ENCODE measurements around the gene CCNL2. TPM values are rescaled to one million over a fixed set of nuclear protein-coding genes. Genes with fewer than 3 reads are reported as not detected.
"Not testable (repeated sequence)": the region's sequence is repeated elsewhere in the genome, so short reads cannot be mapped to it uniquely, and the experiment has no call there.

Gene CCNL2
- total RNA-seq, 1 experiment from 2014 or later = 173 TPM

- H3K4me3 Mint-ChIP-seq = peak overlapping the region in 1 of 2 experiments; percentile 61; a peak in 2 of 5 replicates
- Histone ChIP-seq H2AFZ (ENCODE audit: low read length) (no peak overlapping the region), H2AK5ac (ENCODE audit: insufficient read length, low read length) (no peak overlapping the region), H2BK20ac (ENCODE audit: low read depth, low read length, poor library complexity, severe bottlenecking) (no peak overlapping the region), H4K20me1 (ENCODE audit: control insufficient read depth, insufficient read depth, insufficient read length) (no peaks in the 10 kb centered on the region), H2BK12ac (ENCODE audit: insufficient read length, low read depth, low read length) (no peak overlapping the region), H3K56ac (ENCODE audit: insufficient read length, low read depth, low read length) (no peak overlapping the region), H3K4me2 (ENCODE audit: insufficient read depth, insufficient read length, low read length) (no peak overlapping the region), H3K4me1 (ENCODE audit: insufficient read depth, low read length) (peaks cover 2% of the 10 kb centered on the region; the same call in 1 of the 2 replicates), H3K14ac (ENCODE audit: insufficient read depth, low read length) (no peak overlapping the region), H2BK15ac (ENCODE audit: low read depth, low read length) (no peak overlapping the region), H2BK5ac (ENCODE audit: insufficient read length, low read length) (no peak overlapping the region), H3K18ac (ENCODE audit: insufficient read length, low read depth, low read length) (no peak overlapping the region), H3K27me3 (ENCODE audit: insufficient read depth, low read length) (no peaks in the 10 kb centered on the region), H3K4ac (ENCODE audit: low read depth, low read length) (no peak overlapping the region), H4K5ac (ENCODE audit: insufficient read length, low read depth, low read length) (no peak overlapping the region), H3K79me1 (ENCODE audit: insufficient read depth, low read depth, low read length, poor library complexity, severe bottlenecking) (no peaks in the 10 kb centered on the region), H3K23ac (ENCODE audit: insufficient read length, low read depth, low read length) (no peak overlapping the region), H2BK120ac (ENCODE audit: low read depth, low read length, poor library complexity, severe bottlenecking) (no peak overlapping the region), H3K9ac (ENCODE audit: extremely low read depth, insufficient read length, low read length) (no peak overlapping the region), H3K23me2 (ENCODE audit: insufficient read length, low read depth, low read length, poor library complexity, severe bottlenecking) (peaks cover 3% of the 10 kb centered on the region), H4K8ac (replicated peaks; ENCODE audit: insufficient read length, low read depth, low read length) (no peak overlapping the region), H3K27ac (ENCODE audit: insufficient read length, low read depth, low read length) (no peak overlapping the region), H4K91ac (ENCODE audit: insufficient read length, low read depth, low read length) (no peak overlapping the region), H3K79me2 (ENCODE audit: insufficient read depth, low read length) (no peaks in the 10 kb centered on the region), H3K9me3 (ENCODE audit: control insufficient read depth, low read depth, low read length) (no peaks in the 10 kb centered on the region), H3T11ph (ENCODE audit: low read length) (no peak overlapping the region)
- peaks cover 32 to 53% of the 10 kb centered on the region in 2 experiments for H3K4me1 Mint-ChIP-seq
- H3K9me3 Mint-ChIP-seq = peaks cover 3 to 4% of the 10 kb centered on the region in 2 experiments; a peak in 4 of 5 replicates
- DNase-seq = no peak
- H3K27me3 Mint-ChIP-seq (ENCODE audit: low read depth) = no peaks in the 10 kb centered on the region
- no CpG with 5 or more reads among the region's 6 CpGs for WGBS (ENCODE audit: extremely low coverage, insufficient read length, low lambda C conversion rate)
- H3K27ac Mint-ChIP-seq = peak overlapping the region in 1 of 3 experiments; percentile 62; a peak in 1 of 7 replicates
- H3K36me3 Mint-ChIP-seq (ENCODE audit: insufficient read depth in 1 of 3, low read depth in 3 of 3) = peaks cover 3 to 5% (median 4%) of the 10 kb centered on the region in 3 experiments; a peak in 6 of 7 replicates
- no peak for TF ChIP-seq CTCF (conservative IDR thresholded peaks at IDR 0.05)
These were observed 30.5 kb upstream of the CCNL2 start for GRCh38 chr1:1429671-1430073.

- H4K8ac ChIP-seq (replicated peaks; ENCODE audit: insufficient read length, low read depth, low read length); H3K9me3 Mint-ChIP-seq; H3K4me2 ChIP-seq (ENCODE audit: insufficient read depth, insufficient read length, low read length); H3K79me1 ChIP-seq (ENCODE audit: insufficient read depth, low read depth, low read length, poor library complexity, severe bottlenecking); H3K27ac ChIP-seq (ENCODE audit: insufficient read length, low read depth, low read length); H3K23me2 ChIP-seq (ENCODE audit: insufficient read length, low read depth, low read length, poor library complexity, severe bottlenecking); DNase-seq; H3K27ac Mint-ChIP-seq; H3K27me3 ChIP-seq (ENCODE audit: insufficient read depth, low read length); H2BK12ac ChIP-seq (ENCODE audit: insufficient read length, low read depth, low read length); H2AFZ ChIP-seq (ENCODE audit: low read length); H3K79me2 ChIP-seq (ENCODE audit: insufficient read depth, low read length); H2BK5ac ChIP-seq (ENCODE audit: insufficient read length, low read length); H3T11ph ChIP-seq (ENCODE audit: low read length); H4K20me1 ChIP-seq (ENCODE audit: control insufficient read depth, insufficient read depth, insufficient read length); H3K9me3 ChIP-seq (ENCODE audit: control insufficient read depth, low read depth, low read length); H3K56ac ChIP-seq (ENCODE audit: insufficient read length, low read depth, low read length); H3K27me3 Mint-ChIP-seq (ENCODE audit: low read depth); H2BK120ac ChIP-seq (ENCODE audit: low read depth, low read length, poor library complexity, severe bottlenecking); H2AK5ac ChIP-seq (ENCODE audit: insufficient read length, low read length); H3K14ac ChIP-seq (ENCODE audit: insufficient read depth, low read length); H3K4me1 ChIP-seq (ENCODE audit: insufficient read depth, low read length); H3K4ac ChIP-seq (ENCODE audit: low read depth, low read length); H4K91ac ChIP-seq (ENCODE audit: insufficient read length, low read depth, low read length); H3K36me3 Mint-ChIP-seq (ENCODE audit: insufficient read depth in 1 of 3, low read depth in 3 of 3); H3K23ac ChIP-seq (ENCODE audit: insufficient read length, low read depth, low read length); H3K9ac ChIP-seq (ENCODE audit: extremely low read depth, insufficient read length, low read length); H4K5ac ChIP-seq (ENCODE audit: insufficient read length, low read depth, low read length); H2BK15ac ChIP-seq (ENCODE audit: low read depth, low read length); H3K18ac ChIP-seq (ENCODE audit: insufficient read length, low read depth, low read length); H2BK20ac ChIP-seq (ENCODE audit: low read depth, low read length, poor library complexity, severe bottlenecking): not testable (repeated sequence)
- H3K4me3 Mint-ChIP-seq = peak overlapping the region in 1 of 2 experiments; percentile 26; a peak in 2 of 5 replicates
- H3K4me1 Mint-ChIP-seq = peaks cover 32 to 50% of the 10 kb centered on the region in 2 experiments
- no CpG with 5 or more reads among the region's 6 CpGs for WGBS (ENCODE audit: extremely low coverage, insufficient read length, low lambda C conversion rate)
These were observed 29.8 kb upstream of the CCNL2 start for GRCh38 chr1:1428967-1429366.
